ENCODE results near the gene NMT1.

DNA sequence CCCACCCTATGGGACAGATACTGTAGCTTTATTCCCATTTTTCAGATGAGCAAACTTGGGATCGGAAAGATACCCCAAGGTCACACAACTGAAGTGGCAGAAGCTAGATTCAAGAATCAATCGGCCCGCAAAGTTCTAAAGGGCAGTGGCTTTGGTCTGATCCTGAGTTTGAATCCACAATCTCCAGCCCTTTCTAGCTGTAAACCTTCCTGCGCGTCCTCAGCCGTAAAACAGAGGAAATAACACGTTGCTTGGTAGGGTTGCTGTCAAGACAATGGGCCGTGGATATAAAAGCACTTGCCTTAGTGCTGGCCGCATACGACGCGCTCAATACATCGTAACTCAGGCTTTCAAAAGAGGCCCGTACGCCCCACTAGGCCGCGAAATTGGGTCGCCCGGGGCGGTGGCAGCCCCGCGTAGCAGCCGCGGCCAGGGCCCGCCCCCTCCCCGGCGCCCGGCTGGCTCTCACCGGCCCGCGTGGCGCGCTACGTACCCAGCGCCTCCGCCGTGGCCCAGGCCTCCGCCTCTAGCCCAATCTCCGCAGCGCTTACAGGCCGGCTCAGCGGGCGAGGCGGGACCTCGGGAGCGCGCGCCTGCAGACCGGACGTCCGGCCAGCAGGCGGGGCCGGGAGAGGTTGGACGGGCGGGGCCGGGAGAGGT, 9.9 kb upstream of the NMT1 start, which contains the start of gene DCAKD:
- TF ChIP-seq CTCF (IDR thresholded peaks at IDR 0.05) (peak in 3 of 4 experiments; percentile 13 to 45 (median 37)), POLR2AphosphoS5 (IDR thresholded peaks at IDR 0.05) (peak; percentile 68), POLR2A (IDR thresholded peaks at IDR 0.05) (peak; percentile 80 to 81)
